Endometrial microvascular endothelial cells (primary cell): ENCODE measurements around the gene NAT9. TPM values are rescaled to one million over a fixed set of nuclear protein-coding genes. Genes with fewer than 3 reads are reported as not detected.

Experiments
- in situ Hi-C: cut with HindIII; loops from 2 replicates; pipeline ENCODE4 v1.10.0; 2017; ENCODE audit warnings: low sequenced_read_pairs, low pct_unique_long_range_greater_than_20kb; ENCODE audit errors: inconsistent ontology term
- total RNA-seq: library from RNA; depleted of rRNA; stranded (reverse); fragments of >200 nt; gene quantifications from one replicate; pipeline ENCODE4 v1.2.3, GENCODE V29; 2015; ENCODE audit errors: inconsistent ontology term

Gene NAT9
- total RNA-seq, 1 donor from 2014 or later: 24.6 TPM

GRCh38 chr17:74785096-74785980 lies 9.2 kb upstream of the NAT9 start:
- in situ Hi-C loops: loop anchor here (10.0 kb wide), 1 partner anchor 79 kb away; no protein-coding TSS in a partner anchor

GRCh38 chr17:74784125-74784810 lies 8.1 kb upstream of the NAT9 start:
- in situ Hi-C loops: loop anchor here (10.0 kb wide), 1 partner anchor 81 kb away; no protein-coding TSS in a partner anchor

- in situ Hi-C loops: loop anchor here (10.0 kb wide), 1 partner anchor 82 kb away; no protein-coding TSS in a partner anchor
Observed at GRCh38 chr17:74782571-74782970, 6.4 kb upstream of the NAT9 start.

GRCh38 chr17:74780443-74781238 lies 4.5 kb upstream of the NAT9 start:
- in situ Hi-C loops: loop anchor here (10.0 kb wide), 1 partner anchor 84 kb away; no protein-coding TSS in a partner anchor

GRCh38 chr17:74779948-74780400 lies 3.8 kb upstream of the NAT9 start:
- in situ Hi-C loops: loop anchor here (10.0 kb wide), 1 partner anchor 85 kb away; no protein-coding TSS in a partner anchor

- in situ Hi-C loops: no loop called here
Observed at GRCh38 chr17:74779501-74779900, 3.4 kb upstream of the NAT9 start.

- in situ Hi-C loops: no loop called here
Observed at GRCh38 chr17:74778960-74779359, 2.8 kb upstream of the NAT9 start.

GRCh38 chr17:74777901-74778515 lies 1.9 kb upstream of the NAT9 start:
- in situ Hi-C loops: no loop called here

- in situ Hi-C loops: no loop called here
Observed at GRCh38 chr17:74776990-74777389, 845 bp upstream of the NAT9 start.

- in situ Hi-C loops: no loop called here
Observed at GRCh38 chr17:74775409-74776043, 619 bp downstream of the NAT9 start.

GRCh38 chr17:74773871-74774286 lies 2.3 kb downstream of the NAT9 start:
- in situ Hi-C loops: no loop called here

- in situ Hi-C loops: no loop called here
Observed at GRCh38 chr17:74773414-74773813, 2.7 kb downstream of the NAT9 start.

- in situ Hi-C loops: no loop called here
Observed at GRCh38 chr17:74772053-74772452, 4.1 kb downstream of the NAT9 start.

- in situ Hi-C loops: no loop called here
Observed at GRCh38 chr17:74771319-74771914, 4.7 kb downstream of the NAT9 start.

- in situ Hi-C loops: no loop called here
Observed at GRCh38 chr17:74770498-74771318, 5.4 kb downstream of the NAT9 start.

GRCh38 chr17:74769856-74770497 lies 6.2 kb downstream of the NAT9 start:
- in situ Hi-C loops: no loop called here
